ENCODE results near the gene MAPKBP1. TPM values are rescaled to one million over a fixed set of nuclear protein-coding genes. Genes with fewer than 3 reads are reported as not detected.

The MAPKBP1 gene
- total and polyA plus RNA-seq, 2 of the 13 experiments (the other 11 are each of a cell fraction or from before 2014, with no cell fraction given): 3.0 to 7.3 TPM

DNA sequence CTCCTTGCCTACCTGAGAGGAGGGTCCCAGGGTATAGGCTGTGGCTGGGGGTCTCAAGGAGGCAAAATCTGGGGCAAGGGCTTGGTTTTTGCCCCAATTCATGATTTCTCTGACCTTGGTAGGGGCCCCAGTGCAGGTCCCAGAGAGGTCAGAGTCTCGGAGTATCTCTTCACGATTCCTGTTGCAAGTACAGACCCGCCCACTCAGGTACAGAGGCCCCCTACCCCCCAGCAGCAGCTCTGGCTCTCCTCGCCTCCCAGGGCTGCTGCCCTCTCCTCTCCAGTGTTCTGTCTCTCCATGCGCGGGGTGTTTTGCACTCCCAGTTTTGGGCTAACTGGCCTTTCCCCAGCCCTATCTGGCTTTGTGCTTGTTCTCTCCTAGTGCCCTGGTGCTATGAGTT is 48.2 kb downstream of the MAPKBP1 start:
- no peaks in the 10 kb centered on the region for H3K79me2 ChIP-seq (ENCODE audit: insufficient read depth, low read length)
- peaks cover 3 to 21% of the 10 kb centered on the region in 2 experiments; a peak in 4 of 5 replicates for H3K36me3 ChIP-seq (replicated peaks in 1 of 2; ENCODE audit: control insufficient read depth in 1 of 2, insufficient read depth in 2 of 2, low read length in 2 of 2)
- intact Hi-C loops (cut with micrococcal nuclease; ENCODE audit: unreplicated experiment): no loop called here
- no peak overlapping the region for H3K9ac ChIP-seq (ENCODE audit: insufficient read depth, low read depth, low read length)
- H2AFZ ChIP-seq (ENCODE audit: low read length): no peak overlapping the region
- ATAC-seq (no peak), DNase-seq (ENCODE audit: low spot score) (no peak), FAIRE-seq (no peak)
- H3K4me2 ChIP-seq (ENCODE audit: low read depth, low read length): no peak overlapping the region
- ChIA-PET CTCF (ENCODE audit: low intra/inter-chr PET ratio, low total read pairs) (no interaction called here), POLR2A (no interaction called here)
- BruUV-seq (replicated peaks): no TSS peak
- WGBS (ENCODE audit: low lambda C conversion rate): 91% methylated on average over 4 of the region's 6 CpGs
- TF ChIP-seq NFE2L2 (IDR thresholded peaks at IDR 0.05; ENCODE audit: low read length): no peak
- TF ChIP-seq HES4 (CRISPR knock-in tag; IDR thresholded peaks at IDR 0.05; ENCODE audit: borderline replicate concordance): no peak
- no peak for TF ChIP-seq ZNF101 (CRISPR knock-in tag; IDR thresholded peaks at IDR 0.05; ENCODE audit: borderline replicate concordance, low read depth)
- TF ChIP-seq, protein P1, sequence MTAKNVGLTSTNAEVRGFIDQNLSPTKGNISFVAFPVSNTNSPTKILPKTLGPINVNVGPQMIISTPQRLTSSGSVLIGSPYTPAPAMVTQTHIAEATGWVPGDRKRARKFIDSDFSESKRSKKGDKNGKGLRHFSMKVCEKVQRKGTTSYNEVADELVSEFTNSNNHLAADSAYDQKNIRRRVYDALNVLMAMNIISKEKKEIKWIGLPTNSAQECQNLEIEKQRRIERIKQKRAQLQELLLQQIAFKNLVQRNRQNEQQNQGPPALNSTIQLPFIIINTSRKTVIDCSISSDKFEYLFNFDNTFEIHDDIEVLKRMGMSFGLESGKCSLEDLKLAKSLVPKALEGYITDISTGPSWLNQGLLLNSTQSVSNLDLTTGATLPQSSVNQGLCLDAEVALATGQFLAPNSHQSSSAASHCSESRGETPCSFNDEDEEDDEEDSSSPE (CRISPR knock-in tag; IDR thresholded peaks at IDR 0.05): no peak
- TF ChIP-seq TARDBP (CRISPR knock-in tag; IDR thresholded peaks at IDR 0.05): no peak
- TF ChIP-seq SMAD3 (CRISPR knock-in tag; IDR thresholded peaks at IDR 0.05): no peak
- no peak for TF ChIP-seq ZBTB10 (CRISPR knock-in tag; IDR thresholded peaks at IDR 0.05; ENCODE audit: borderline replicate concordance)
- TF ChIP-seq, protein P2, sequence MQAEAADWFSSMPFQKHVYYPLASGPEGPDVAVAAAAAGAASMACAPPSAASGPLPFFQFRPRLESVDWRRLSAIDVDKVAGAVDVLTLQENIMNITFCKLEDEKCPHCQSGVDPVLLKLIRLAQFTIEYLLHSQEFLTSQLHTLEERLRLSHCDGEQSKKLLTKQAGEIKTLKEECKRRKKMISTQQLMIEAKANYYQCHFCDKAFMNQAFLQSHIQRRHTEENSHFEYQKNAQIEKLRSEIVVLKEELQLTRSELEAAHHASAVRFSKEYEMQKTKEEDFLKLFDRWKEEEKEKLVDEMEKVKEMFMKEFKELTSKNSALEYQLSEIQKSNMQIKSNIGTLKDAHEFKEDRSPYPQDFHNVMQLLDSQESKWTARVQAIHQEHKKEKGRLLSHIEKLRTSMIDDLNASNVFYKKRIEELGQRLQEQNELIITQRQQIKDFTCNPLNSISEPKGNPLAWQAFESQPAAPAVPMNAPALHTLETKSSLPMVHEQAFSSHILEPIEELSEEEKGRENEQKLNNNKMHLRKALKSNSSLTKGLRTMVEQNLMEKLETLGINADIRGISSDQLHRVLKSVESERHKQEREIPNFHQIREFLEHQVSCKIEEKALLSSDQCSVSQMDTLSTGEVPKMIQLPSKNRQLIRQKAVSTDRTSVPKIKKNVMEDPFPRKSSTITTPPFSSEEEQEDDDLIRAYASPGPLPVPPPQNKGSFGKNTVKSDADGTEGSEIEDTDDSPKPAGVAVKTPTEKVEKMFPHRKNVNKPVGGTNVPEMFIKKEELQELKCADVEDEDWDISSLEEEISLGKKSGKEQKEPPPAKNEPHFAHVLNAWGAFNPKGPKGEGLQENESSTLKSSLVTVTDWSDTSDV (CRISPR knock-in tag; IDR thresholded peaks at IDR 0.05): no peak
- no peak for TF ChIP-seq ZFP1 (CRISPR knock-in tag; IDR thresholded peaks at IDR 0.05)
- TF ChIP-seq, protein P3, sequence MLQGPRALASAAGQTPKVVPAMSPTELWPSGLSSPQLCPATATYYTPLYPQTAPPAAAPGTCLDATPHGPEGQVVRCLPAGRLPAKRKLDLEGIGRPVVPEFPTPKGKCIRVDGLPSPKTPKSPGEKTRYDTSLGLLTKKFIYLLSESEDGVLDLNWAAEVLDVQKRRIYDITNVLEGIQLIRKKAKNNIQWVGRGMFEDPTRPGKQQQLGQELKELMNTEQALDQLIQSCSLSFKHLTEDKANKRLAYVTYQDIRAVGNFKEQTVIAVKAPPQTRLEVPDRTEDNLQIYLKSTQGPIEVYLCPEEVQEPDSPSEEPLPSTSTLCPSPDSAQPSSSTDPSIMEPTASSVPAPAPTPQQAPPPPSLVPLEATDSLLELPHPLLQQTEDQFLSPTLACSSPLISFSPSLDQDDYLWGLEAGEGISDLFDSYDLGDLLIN (CRISPR knock-in tag; IDR thresholded peaks at IDR 0.05; ENCODE audit: borderline replicate concordance): no peak
- H3K9me3 ChIP-seq (ENCODE audit: low read length): no peaks in the 10 kb centered on the region
- no peaks in the 10 kb centered on the region for H4K20me1 ChIP-seq (ENCODE audit: insufficient read depth, low read length)
- in situ Hi-C loops (cut with HindIII; ENCODE audit: extremely low pct_ligation_motif_present, low pct_unique_long_range_greater_than_20kb): no loop called here
- H3K4me1 ChIP-seq (ENCODE audit: insufficient read depth, low read length): no peaks in the 10 kb centered on the region
- no peak overlapping the region for H3K4me3 ChIP-seq (replicated peaks in 1 of 3; ENCODE audit: insufficient read depth in 1 of 3, low read depth in 2 of 3, low read length in 3 of 3)
- no peaks in the 10 kb centered on the region for H3K27me3 ChIP-seq (ENCODE audit: control insufficient read depth in 1 of 2, insufficient read depth in 2 of 2, low read length in 2 of 2)
- H3K27ac ChIP-seq (ENCODE audit: extremely low read length, insufficient read depth, low read length): no peak overlapping the region
